ENCODE results near the gene KRTAP10-11.
"Not testable (repeated sequence)": the region's sequence is repeated elsewhere in the genome, so short reads cannot be mapped to it uniquely, and the experiment has no call there.

KRTAP10-11 gene

GRCh38 chr21:44661567-44661966, 15.4 kb downstream of the KRTAP10-11 start:
- DNase-seq (ENCODE audit: low read depth in 2 of 2, low spot score in 1 of 2): not testable (repeated sequence)

DNA sequence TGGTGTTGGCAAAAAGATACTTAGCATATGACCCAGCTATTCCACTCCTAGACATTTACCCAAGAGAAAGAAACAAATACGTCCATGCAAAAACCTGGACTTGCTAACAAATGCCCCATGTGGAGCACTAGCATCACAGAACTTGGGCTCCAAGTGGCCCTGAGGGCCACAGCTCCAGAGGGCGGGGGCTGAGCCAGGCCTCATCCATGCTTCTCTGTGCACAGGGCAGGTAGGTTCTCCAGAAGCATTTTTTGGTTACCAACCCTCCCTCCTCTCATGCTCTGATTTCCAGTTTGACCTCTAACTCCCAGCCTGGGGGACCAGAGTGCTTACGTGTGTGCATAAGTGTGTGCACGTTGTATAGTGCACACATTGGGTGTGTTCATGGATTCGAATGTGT, 18.5 kb downstream of the KRTAP10-11 start:
- no peak for DNase-seq (ENCODE audit: low read depth in 2 of 2, low spot score in 1 of 2)

GRCh38 chr21:44666401-44667320, 20.4 kb downstream of the KRTAP10-11 start, which contains the start of gene KRTAP12-2:
Gene KRTAP12-2 (minus strand): TSS chr21:44666927. CDS start chr21:44666886, 41 bp downstream.
- no peak for DNase-seq (ENCODE audit: low read depth in 2 of 2, low spot score in 1 of 2)

DNA sequence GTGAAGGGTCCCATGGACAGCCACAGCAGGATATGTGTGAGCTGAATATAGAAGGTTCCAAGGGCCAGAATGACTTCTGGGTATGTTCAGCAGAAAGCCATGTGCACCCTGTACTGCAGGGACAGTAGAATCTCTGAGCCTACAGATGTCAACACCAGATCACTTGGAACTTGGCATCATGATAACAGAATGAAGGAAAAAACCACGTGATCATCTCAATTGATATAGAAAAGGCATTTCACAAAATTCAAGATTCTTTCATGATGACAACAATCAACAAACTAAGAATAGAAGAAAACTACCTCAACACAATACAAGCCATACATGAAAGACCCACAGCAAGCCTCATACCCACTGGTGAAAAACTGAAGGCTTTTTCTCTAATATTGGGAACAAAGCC, 21.4 kb downstream of the KRTAP10-11 start:
- DNase-seq (ENCODE audit: low read depth in 2 of 2, low spot score in 1 of 2): no peak

DNA sequence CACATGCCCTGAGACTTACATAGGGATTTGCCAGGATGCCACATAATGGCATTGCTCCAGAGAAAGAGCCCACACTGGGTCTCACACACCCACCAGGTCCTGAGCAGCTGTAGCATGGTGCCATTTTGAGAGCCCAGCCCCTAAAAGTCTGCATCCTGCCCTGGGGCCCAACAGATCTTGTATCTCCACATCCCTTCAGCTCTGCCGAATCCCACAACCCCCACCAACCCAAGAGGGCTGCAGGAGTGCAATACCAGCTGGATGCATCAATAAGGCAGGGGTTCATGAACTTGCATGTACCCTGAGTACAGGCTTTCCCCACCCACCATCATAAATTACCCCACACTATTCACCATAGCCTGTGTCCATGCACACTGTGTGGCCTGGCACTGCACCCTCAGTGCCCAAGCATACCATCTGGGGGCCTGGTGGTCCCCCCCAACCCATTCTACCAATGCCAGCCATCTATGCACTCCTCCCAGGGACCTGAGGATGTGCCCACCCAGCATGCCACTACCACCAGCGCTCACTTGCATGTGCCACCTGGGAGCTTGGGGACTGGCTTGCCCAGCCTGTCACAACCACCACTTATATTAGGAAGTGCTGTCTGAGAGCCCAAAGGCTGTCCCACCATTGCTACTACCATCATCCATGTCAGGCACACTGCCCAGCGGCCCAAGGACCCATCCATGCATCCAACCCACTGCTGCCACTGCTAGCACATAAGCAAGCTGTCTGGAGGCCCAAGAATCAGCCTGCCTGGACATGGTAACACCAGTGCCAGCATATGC, 24.6 kb downstream of the KRTAP10-11 start:
- DNase-seq (ENCODE audit: low read depth in 2 of 2, low spot score in 1 of 2): no peak

DNA sequence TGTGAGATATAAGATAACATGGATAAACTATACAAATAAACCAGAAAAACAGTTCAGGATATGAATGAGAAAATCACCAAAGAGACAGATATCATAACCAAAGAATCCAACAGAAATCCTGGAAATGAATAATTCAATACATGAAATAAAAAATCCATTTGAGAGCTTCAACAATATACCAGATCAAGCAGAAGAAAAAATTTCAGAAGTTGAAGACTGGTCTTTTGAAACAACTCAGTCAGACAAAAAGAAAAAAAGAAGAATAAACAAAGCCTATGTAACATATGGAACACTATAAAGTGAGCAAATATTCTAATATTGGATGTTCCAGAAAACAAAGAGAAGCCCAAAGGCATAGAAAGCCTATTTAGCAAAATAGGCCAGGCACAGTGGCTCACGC, 25.7 kb downstream of the KRTAP10-11 start:
- DNase-seq (ENCODE audit: low read depth in 2 of 2, low spot score in 1 of 2): no peak

DNA sequence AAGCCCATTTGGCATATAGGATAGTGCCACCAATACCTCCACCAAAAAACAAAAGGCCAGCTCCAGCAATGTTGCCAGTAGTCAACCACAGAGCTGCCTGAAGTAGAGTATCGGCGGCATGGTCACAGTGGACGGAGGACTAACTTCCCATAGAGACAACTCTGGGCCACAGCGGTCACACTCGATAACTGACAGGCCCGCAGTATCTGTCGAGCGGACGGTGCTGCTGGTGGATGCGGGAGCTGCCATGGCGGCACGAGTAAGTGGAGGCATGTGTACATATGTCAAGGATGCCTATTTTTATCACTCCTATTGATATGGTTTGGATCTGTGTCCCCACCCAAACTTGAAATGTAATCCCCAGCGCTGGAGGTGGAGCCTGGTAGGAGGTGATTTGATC, 31.7 kb downstream of the KRTAP10-11 start:
- DNase-seq (ENCODE audit: low read depth in 2 of 2, low spot score in 1 of 2): no peak

DNA sequence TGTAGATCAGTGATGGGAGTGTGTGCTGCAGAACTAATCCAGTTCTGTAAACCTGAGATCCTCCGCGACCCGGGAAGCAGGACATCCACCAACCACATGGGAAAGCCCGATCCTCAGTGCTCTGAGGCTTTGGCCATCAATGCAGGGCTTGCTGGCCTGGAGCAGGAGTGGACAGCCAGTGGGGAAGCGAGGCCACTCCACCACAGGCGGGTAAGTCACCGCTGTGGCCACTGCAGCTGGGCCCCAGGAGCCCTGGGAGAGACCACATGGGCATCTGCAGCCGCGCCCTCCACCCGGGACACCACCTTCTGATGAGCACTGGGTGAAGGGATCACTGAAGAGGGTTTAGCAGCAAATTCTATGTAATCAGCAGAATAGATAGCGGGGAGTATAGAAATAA, 34.9 kb downstream of the KRTAP10-11 start:
- DNase-seq (ENCODE audit: low read depth in 2 of 2, low spot score in 1 of 2): no peak

DNA sequence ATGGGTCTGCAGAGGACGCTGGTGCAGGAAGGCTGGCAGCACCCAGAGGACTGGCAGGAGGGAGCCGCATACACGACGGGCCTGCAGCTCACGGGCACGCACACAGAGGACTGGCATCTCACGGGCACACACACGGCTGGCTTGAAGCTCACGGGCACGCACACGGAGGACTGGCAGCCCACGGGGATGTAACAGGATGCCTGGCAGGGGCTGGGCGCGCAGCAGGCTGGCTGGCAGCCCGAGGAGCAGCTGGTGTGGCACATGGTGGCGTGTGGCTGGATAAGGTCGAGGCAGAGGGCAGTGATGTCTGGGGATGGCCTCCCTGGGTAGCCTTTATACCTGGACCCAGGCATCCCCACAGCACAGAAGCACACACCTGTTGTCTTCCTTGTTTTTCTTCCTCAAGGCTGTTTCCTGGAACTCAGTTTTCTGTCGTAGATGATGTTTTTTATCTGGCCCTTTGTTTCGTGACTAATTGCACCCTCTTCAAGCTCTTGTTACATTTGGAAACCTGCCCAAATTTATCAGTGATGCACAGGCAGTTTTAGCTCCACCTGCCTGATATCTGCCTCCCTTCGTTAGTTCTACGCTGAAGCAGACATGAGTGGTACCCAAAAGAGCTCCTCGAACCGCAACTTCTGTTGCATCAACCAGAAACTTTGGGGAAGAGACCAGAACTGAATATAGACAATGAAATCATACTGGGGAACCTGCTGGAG, 35.8 kb downstream of the KRTAP10-11 start, which contains the start of gene KRTAP12-1:
KRTAP12-1 (minus strand) TSS at position 303 of the 719 bp plus-strand sequence; CDS start at position 263, 40 bp downstream.
- DNase-seq (ENCODE audit: low read depth in 2 of 2, low spot score in 1 of 2): no peak

DNA sequence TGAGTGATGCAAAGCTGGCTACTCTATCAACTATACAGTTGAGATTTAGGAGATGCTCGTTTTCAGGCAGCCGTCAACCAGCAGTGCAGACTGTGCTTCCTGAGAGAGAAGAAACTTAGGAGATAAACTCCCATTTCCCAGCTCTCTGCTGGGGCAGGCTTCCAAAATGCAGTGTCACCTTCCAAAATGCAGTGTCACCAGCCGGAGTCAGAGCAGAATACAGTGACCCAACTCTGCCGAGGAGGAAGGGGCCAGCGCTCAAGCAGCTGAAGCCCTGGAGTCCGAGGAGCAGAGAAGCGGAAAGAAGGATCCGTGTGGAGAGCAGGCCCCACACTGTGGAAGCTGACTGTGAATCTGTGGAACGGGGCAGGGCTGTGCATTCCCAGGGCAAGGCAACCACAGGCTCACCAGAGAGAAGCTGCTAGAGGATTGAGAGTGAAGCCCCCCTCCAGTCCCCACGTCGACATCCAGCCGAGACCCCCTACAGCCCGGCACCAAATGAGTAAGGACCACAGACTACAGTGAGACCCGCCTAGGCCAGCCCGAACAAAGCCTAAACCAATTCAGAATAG, 36.5 kb downstream of the KRTAP10-11 start:
- no peak for DNase-seq (ENCODE audit: low read depth in 2 of 2, low spot score in 1 of 2)

DNA sequence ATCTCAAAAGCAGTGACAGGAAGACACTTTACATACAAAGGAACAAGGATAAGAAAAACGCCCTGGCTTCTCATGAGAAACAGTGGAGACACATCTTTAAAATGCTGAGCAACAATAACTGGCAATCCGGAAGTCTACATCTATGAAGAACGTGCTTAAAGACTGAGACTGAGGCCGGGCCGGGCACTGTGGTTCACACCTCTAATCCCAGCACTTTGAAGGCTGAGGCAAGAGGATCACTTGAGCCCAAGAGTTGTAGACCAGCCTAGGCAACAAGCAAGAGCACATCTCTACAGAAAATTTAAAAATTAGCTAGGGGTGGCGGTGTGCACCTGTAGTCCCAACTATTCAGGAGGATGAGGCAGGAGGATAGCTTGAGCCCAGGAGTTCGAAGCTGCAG, 37.9 kb downstream of the KRTAP10-11 start:
- no peak for DNase-seq (ENCODE audit: low read depth in 2 of 2, low spot score in 1 of 2)

DNA sequence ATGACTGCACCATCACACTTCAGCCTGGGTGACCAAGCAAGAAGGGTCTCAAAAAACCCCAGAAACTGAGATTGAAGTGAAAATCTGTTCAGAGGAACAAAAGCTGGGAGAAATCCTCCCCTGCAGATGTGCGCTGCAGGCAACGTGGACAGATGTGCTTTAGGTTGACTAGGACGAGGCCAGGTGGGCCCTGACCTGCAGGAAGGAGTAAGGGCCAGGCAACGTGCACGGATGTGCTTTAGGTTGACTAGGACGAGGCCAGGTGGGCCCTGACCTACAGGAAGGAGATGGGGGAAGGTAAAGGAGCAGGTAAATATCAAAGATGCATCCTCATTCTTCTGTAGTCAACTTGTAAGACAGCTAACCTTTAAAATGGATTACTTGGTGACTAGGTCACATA, 38.3 kb downstream of the KRTAP10-11 start:
- no peak for DNase-seq (ENCODE audit: low read depth in 2 of 2, low spot score in 1 of 2)

DNA sequence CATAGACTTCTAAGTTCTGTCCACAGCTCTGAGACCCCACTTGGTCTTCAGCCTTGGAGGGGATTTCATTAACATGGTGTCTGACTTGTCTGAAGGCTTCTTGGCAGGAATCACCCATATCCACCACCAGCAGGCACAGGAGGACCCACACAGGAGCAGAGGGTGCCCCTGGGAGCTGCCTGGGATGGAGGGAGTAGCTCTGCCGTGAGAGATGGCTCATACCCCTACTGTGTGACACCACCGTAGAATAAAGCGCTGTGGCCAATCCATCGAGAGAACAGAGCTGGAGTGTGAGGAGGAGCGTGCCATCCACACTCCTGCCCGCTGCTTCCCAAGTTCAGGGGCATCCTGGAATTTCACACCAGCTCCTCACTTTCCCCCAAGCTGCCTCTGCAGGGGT, 38.8 kb downstream of the KRTAP10-11 start:
- DNase-seq (ENCODE audit: low read depth in 2 of 2, low spot score in 1 of 2): not testable (repeated sequence)

DNA sequence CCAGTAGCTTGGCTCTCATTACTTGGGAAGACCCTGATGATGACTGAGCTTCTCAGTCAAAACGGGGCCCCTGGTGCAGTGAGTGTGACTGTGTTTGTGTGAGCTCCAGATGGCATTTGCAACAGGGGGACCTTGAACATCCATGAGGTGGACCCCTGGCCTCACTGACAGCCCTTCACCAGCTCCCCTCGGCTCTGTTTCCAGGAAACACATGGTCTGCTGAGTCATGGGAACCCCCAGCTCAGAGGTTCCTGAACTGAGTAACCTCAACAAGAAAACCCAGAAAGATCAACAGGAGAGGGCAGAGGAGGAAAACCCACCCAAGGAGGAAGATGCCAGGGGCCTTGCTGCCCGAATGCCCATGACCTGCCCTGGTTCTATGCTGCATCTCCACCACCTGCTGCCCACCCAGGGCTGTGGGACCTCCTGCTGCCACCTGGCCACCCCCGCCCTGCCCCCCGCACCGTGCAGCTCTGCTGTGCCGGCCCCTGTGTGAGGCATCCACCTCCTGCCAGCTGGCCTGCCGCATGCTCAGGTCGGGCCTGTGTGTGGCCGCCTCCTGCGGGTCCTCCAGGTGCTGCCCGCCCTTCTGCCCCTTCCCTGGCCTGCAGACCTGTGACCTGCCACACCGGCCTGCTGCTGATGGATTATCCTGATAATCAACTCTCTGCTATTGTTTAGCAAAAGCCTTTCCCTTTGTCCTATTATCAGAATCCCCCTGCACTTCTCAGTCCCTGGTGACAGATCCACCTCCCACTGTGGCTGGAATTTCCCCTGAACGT, 40.0 kb downstream of the KRTAP10-11 start:
- DNase-seq (ENCODE audit: low read depth in 2 of 2, low spot score in 1 of 2): no peak

DNA sequence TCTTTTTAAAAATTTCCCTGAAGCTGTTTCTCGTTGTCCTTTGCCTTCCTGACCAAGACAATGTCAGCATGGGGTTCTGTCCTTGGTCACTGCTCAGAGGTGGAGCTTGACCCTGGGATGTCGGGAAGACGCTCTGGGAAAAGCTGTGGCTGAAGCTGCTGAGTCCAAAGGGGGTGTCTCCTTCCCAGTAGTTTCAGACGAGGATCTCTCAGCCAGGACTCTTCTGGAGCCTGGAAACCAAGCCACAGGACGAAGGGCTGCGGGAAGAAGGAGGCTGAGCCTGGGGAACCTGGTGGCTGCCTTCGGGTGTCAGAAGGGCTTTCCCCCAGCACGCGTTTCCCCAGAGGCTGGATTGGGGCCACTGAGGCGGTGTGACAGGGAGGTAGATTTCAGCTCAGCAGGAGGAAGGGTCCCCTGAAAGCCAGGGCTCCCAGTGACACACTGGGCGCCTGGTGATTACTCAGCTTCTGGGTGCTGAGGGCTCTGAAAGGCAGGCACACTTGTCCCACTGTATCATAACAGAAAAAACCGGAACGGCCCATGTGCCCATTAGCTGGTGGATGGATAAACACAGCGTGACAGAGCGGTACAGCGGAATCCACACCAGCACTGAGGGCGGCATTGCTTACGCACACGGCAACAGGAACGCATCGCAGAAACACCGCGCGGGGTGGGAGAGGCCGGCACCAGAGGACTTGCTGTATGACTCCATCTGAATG, 40.8 kb downstream of the KRTAP10-11 start:
- DNase-seq (ENCODE audit: low read depth in 2 of 2, low spot score in 1 of 2): no peak

GRCh38 chr21:44687671-44688070, 41.5 kb downstream of the KRTAP10-11 start:
- DNase-seq (ENCODE audit: low read depth in 2 of 2, low spot score in 1 of 2): no peak

GRCh38 chr21:44689740-44690139, 43.5 kb downstream of the KRTAP10-11 start:
- DNase-seq (ENCODE audit: low read depth in 2 of 2, low spot score in 1 of 2): not testable (repeated sequence)

GRCh38 chr21:44691686-44692085, 45.5 kb downstream of the KRTAP10-11 start:
- DNase-seq (ENCODE audit: low read depth in 2 of 2, low spot score in 1 of 2): no peak

- DNase-seq (ENCODE audit: low read depth in 2 of 2, low spot score in 1 of 2): no peak
Observed at GRCh38 chr21:44692798-44693512, 46.7 kb downstream of the KRTAP10-11 start.

Data from stimulated activated CD8-positive, alpha-beta memory T cell treated with anti-CD3 and anti-CD28 coated beads, Interleukin-4, amount 100 ng/mL, for 4 hours (primary cell).